Progenitor cell of endocrine pancreas (in vitro differentiated cells): ENCODE results near the gene RAET1G. TPM values are rescaled to one million over a fixed set of nuclear protein-coding genes. Genes with fewer than 3 reads are reported as not detected.
"Not testable (repeated sequence)": the region's sequence is repeated elsewhere in the genome, so short reads cannot be mapped to it uniquely, and the experiment has no call there.

ENCODE experiments used
- DNase-seq: peaks from one replicate; pipeline ENCODE4 v3.0.0; 2021; ENCODE audit warnings: low spot score; ENCODE audit not compliant: unreplicated experiment
- H3K27ac Mint-ChIP-seq: 2 replicates; pipeline ENCODE4 v1.8.0; 2021; ENCODE audit warnings: mild to moderate bottlenecking, moderate library complexity, mixed read lengths
- H3K27me3 Mint-ChIP-seq: 2 replicates; pipeline ENCODE4 v1.8.0; 2021; ENCODE audit warnings: mixed read lengths
- H3K36me3 Mint-ChIP-seq: 2 replicates; pipeline ENCODE4 v1.8.0; 2022; ENCODE audit warnings: mixed read lengths; ENCODE audit not compliant: insufficient read depth
- H3K4me1 Mint-ChIP-seq: 2 replicates; pipeline ENCODE4 v1.8.0; 2021; ENCODE audit warnings: low read depth, mixed read lengths
- H3K4me3 Mint-ChIP-seq: 2 replicates; pipeline ENCODE4 v1.8.0; 2021; ENCODE audit warnings: low read depth, mild to moderate bottlenecking, moderate library complexity, mixed read lengths
- H3K9me3 Mint-ChIP-seq: 2 replicates; pipeline ENCODE4 v1.8.0; 2021; ENCODE audit warnings: low read depth, mixed read lengths
- total RNA-seq: library from RNA; stranded (reverse); gene quantifications from 2 replicates; pipeline ENCODE4 v1.2.1, GENCODE V29; 2021
- TF ChIP-seq, protein P1 (sequence below): fragments of 200-600 bp; sonication (generic); IDR thresholded peaks from one replicate; pipeline ENCODE4 v1.5.0; 2021; ENCODE audit warnings: antibody characterized with exemption, mild to moderate bottlenecking; ENCODE audit not compliant: unreplicated experiment

RAET1G gene
- total RNA-seq, 1 donor from 2014 or later = not detected

DNA sequence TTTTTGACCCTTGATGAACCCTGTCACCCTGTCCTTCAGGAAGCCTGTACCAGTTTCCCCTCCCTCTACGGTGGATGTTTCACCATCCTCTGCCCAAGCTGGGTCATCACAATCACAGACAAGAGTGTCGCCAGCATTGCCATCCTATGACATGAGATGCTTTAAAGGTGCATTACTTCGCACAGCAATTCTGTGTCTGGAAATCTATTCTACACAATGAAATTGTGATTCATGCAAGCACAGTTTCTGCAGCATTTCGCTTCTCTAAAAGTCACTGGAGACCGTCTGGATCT, 16.4 kb upstream of the RAET1G start:
- no peak overlapping the region for H3K27ac Mint-ChIP-seq
- H3K27me3 Mint-ChIP-seq = peaks cover 95% of the 10 kb centered on the region
- H3K4me3 Mint-ChIP-seq = peak overlapping the region; percentile 22
- DNase-seq = no peak
- TF ChIP-seq, protein P1, sequence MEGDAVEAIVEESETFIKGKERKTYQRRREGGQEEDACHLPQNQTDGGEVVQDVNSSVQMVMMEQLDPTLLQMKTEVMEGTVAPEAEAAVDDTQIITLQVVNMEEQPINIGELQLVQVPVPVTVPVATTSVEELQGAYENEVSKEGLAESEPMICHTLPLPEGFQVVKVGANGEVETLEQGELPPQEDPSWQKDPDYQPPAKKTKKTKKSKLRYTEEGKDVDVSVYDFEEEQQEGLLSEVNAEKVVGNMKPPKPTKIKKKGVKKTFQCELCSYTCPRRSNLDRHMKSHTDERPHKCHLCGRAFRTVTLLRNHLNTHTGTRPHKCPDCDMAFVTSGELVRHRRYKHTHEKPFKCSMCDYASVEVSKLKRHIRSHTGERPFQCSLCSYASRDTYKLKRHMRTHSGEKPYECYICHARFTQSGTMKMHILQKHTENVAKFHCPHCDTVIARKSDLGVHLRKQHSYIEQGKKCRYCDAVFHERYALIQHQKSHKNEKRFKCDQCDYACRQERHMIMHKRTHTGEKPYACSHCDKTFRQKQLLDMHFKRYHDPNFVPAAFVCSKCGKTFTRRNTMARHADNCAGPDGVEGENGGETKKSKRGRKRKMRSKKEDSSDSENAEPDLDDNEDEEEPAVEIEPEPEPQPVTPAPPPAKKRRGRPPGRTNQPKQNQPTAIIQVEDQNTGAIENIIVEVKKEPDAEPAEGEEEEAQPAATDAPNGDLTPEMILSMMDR = no peak
- peaks cover 6% of the 10 kb centered on the region for H3K4me1 Mint-ChIP-seq
- H3K36me3 Mint-ChIP-seq = no peaks in the 10 kb centered on the region
- no peaks in the 10 kb centered on the region for H3K9me3 Mint-ChIP-seq

DNA sequence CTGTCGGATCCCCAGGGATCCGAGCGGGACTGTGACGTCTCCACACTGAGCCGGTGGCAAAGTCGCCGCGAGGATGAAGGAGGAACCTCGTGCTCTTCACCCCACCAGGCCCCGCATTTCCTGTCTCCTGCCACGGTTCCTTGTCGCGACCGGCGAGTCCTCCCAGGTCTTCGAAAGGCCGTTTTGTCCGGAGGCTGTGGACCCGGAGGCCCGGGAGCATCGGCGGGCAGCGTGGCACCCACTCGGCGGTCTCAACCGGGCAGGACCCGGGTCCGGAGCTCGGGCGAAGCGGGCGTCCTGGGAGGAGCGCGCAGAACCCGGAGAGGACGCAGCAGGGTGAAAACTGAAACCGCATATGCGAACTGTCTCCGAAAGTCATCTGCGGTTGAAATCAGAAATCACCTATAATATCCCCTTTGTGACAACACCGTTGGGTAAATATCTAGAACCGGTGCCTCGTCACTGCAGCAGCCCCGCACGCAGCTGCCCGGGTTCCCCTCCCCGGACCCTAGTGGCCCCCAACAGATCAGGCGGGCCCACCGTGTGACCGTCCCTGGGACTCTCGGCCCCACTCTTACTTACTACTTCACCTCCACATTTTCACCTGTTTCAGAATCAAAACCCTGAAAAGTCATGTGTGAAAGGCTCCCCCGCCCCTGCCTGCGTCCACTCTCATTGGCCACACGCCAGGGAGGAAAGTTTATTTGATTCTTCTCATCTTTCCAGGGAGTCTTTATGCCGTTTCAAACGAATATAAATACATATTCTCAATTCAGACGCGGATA, 15.8 kb upstream of the RAET1G start:
- Mint-ChIP-seq H3K4me3 (peak overlapping the region; percentile 22), H3K36me3 (no peaks in the 10 kb centered on the region), H3K4me1 (peaks cover 6% of the 10 kb centered on the region), H3K27me3 (peaks cover 94% of the 10 kb centered on the region), H3K9me3 (no peaks in the 10 kb centered on the region), H3K27ac (no peak overlapping the region)
- TF ChIP-seq, protein P1 = no peak
- no peak for DNase-seq

DNA sequence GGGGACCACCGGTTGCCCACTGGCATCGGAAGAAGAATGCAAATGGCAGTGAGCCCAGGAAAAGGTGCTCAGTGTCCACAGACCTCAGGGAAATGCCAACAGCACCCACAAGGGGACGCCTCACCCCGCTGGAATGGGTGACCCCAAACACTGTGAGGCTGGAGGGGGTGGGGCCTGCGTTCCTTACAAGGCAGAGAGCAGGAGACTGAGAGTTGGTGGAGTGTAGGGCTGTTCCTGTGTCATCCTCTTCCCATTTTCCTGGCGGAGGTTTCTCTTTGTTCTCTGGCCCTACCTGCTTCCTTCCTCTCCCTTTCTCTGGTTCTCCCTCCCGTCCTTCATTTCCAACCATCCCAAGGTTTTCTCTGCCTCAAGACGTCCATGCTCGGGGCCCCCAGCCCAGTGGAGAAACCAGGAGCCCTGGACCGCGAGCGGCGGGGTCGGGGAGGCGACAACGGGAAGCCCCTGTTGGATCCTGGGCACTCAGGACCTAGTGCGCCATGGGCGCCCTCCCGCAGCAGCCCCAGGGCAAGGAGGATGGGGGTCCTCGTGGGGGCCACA, 15.2 kb upstream of the RAET1G start:
- H3K4me3 Mint-ChIP-seq, H3K27ac Mint-ChIP-seq, H3K4me1 Mint-ChIP-seq, DNase-seq, H3K9me3 Mint-ChIP-seq, H3K36me3 Mint-ChIP-seq: not testable (repeated sequence)
- peaks cover 94% of the 10 kb centered on the region for H3K27me3 Mint-ChIP-seq

DNA sequence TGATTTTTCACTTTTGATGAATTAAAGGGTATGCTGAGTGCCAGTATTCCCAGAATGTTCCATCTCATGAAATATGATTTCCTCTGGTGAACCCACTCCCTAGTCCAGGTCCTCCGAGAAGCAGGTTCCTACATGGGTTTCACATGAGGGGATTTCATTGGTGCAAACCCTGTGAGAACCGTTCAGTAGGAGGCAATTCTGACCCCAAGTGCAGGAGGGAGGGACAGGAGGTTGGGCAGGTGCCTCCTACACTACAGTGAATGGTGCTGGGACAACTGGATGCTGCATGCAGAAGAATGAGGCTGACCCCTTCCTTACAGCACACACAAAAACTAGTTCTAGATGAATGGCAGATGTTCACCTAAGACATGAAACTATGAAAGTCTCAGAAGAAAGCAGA, 13.8 kb upstream of the RAET1G start:
- TF ChIP-seq, protein P1 = no peak
- peaks cover 93% of the 10 kb centered on the region for H3K27me3 Mint-ChIP-seq
- no peak overlapping the region for H3K27ac Mint-ChIP-seq
- H3K9me3 Mint-ChIP-seq = no peaks in the 10 kb centered on the region
- H3K4me3 Mint-ChIP-seq = no peak overlapping the region
- peaks cover 5% of the 10 kb centered on the region for H3K4me1 Mint-ChIP-seq
- no peak for DNase-seq
- no peaks in the 10 kb centered on the region for H3K36me3 Mint-ChIP-seq

DNA sequence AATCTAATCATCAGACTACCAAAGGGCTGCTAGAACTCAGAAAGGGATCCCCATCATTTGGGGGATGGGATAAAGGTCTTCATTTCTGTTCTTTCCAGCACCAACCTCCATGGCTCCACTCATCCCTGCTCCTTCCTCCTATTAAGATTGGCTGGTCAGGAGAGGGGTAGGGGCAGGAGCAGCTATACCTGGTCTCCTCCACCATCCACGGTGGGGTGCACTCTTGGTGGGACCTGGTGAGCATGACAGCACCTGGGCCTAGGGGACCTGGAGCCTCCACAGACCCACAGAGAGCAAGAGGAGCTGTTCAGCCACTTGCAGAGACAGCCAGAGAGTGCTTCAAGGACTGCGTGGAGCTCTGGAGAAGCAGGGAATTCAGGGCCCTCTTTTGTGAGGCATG, 12.7 kb upstream of the RAET1G start:
- Mint-ChIP-seq H3K4me3 (no peak overlapping the region), H3K9me3 (no peaks in the 10 kb centered on the region), H3K4me1 (peaks cover 3% of the 10 kb centered on the region), H3K36me3 (no peaks in the 10 kb centered on the region), H3K27me3 (peaks cover 93% of the 10 kb centered on the region), H3K27ac (no peak overlapping the region)
- TF ChIP-seq, protein P1 = no peak
- DNase-seq = no peak

DNA sequence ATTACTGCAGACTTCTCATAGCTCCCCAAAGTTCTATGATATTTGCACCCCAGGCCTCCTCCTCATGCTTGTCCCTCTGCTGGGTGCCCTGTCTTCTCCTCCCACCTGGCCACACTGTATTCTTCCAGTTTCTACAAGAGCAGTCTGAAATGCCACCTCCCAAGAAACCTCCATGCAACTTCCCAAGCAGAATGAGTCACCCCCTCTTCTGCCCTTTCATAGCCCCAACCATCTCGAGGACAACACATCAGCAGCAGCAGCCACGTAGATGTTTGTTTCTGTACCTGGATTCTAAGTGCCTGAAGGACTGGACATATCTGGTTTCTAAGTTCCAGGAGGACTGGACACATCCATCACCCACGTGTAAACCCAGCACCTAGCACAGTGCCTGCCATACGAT, 12.3 kb upstream of the RAET1G start:
- TF ChIP-seq, protein P1 = no peak
- H3K4me3 Mint-ChIP-seq = no peak overlapping the region
- no peaks in the 10 kb centered on the region for H3K36me3 Mint-ChIP-seq
- no peak overlapping the region for H3K27ac Mint-ChIP-seq
- no peak for DNase-seq
- H3K9me3 Mint-ChIP-seq = no peaks in the 10 kb centered on the region
- H3K4me1 Mint-ChIP-seq = peaks cover 3% of the 10 kb centered on the region
- peaks cover 93% of the 10 kb centered on the region for H3K27me3 Mint-ChIP-seq
